H9 (cell line): ENCODE data around the gene MPPE1. TPM values are rescaled to one million over a fixed set of nuclear protein-coding genes. Genes with fewer than 3 reads are reported as not detected.

Experiments
- DNase-seq: peaks from one replicate; pipeline ENCODE4 v3.0.0-alpha.2; 2017
- H2AFZ ChIP-seq: one replicate; pipeline ENCODE4 v1.6.1; 2013; ENCODE audit warnings: mild to moderate bottlenecking, low read length, control low read depth, moderate library complexity
- H2AK5ac ChIP-seq: 2 replicates; pipeline ENCODE4 v1.6.1; 2013; ENCODE audit warnings: low read length, control low read depth, mixed read lengths; ENCODE audit not compliant: insufficient read length
- H2BK120ac ChIP-seq: one replicate; pipeline ENCODE4 v1.6.1; 2013; ENCODE audit warnings: low read depth, mild to moderate bottlenecking, low read length, control low read depth, inconsistent platforms; ENCODE audit not compliant: poor library complexity, severe bottlenecking
- H2BK12ac ChIP-seq: 2 replicates; pipeline ENCODE4 v1.6.1; 2013; ENCODE audit warnings: low read length, control low read depth, mixed read lengths, low read depth; ENCODE audit not compliant: insufficient read length
- H2BK15ac ChIP-seq: 2 replicates; pipeline ENCODE4 v1.6.1; 2013; ENCODE audit warnings: low read depth, low read length, control low read depth
- H2BK20ac ChIP-seq: one replicate; pipeline ENCODE4 v1.6.1; 2013; ENCODE audit warnings: low read depth, mild to moderate bottlenecking, low read length, control low read depth, inconsistent platforms; ENCODE audit not compliant: poor library complexity, severe bottlenecking
- H2BK5ac ChIP-seq: 2 replicates; pipeline ENCODE4 v1.6.1; 2013; ENCODE audit warnings: low read length, control low read depth, mixed read lengths; ENCODE audit not compliant: insufficient read length
- H3K14ac ChIP-seq: 2 replicates; pipeline ENCODE4 v1.6.1; 2013; ENCODE audit warnings: low read length, control low read depth; ENCODE audit not compliant: insufficient read depth
- H3K18ac ChIP-seq: 2 replicates; pipeline ENCODE4 v1.6.1; 2013; ENCODE audit warnings: low read depth, mild to moderate bottlenecking, mixed read lengths, low read length, control low read depth; ENCODE audit not compliant: insufficient read length
- H3K23ac ChIP-seq: 2 replicates; pipeline ENCODE4 v1.6.1; 2013; ENCODE audit warnings: low read length, control low read depth, mixed read lengths, low read depth; ENCODE audit not compliant: insufficient read length
- H3K23me2 ChIP-seq: 2 replicates; pipeline ENCODE4 v1.6.1; 2013; ENCODE audit warnings: low read depth, mild to moderate bottlenecking, mixed read lengths, low read length, control low read depth; ENCODE audit not compliant: insufficient read length, poor library complexity, severe bottlenecking
- H3K27ac ChIP-seq: 2 replicates; pipeline ENCODE4 v1.5.1; 2013; ENCODE audit warnings: low read length, control low read depth, mixed read lengths, low read depth; ENCODE audit not compliant: insufficient read length
- H3K27me3 ChIP-seq: 2 replicates; pipeline ENCODE4 v1.6.1; 2013; ENCODE audit warnings: low read length, control low read depth, inconsistent platforms; ENCODE audit not compliant: insufficient read depth
- H3K4ac ChIP-seq: 2 replicates; pipeline ENCODE4 v1.6.1; 2013; ENCODE audit warnings: low read depth, mild to moderate bottlenecking, control low read depth, inconsistent platforms, low read length, moderate library complexity
- H3K4me1 ChIP-seq: 2 replicates; pipeline ENCODE4 v1.6.1; 2013; ENCODE audit warnings: low read length, control low read depth, inconsistent platforms; ENCODE audit not compliant: insufficient read depth
- H3K4me2 ChIP-seq: 2 replicates; pipeline ENCODE4 v1.6.1; 2013; ENCODE audit warnings: low read length, control low read depth, mixed read lengths; ENCODE audit not compliant: insufficient read length, insufficient read depth
- H3K56ac ChIP-seq: 2 replicates; pipeline ENCODE4 v1.6.1; 2013; ENCODE audit warnings: low read depth, mild to moderate bottlenecking, mixed read lengths, low read length, control low read depth; ENCODE audit not compliant: insufficient read length
- H3K79me1 ChIP-seq: 2 replicates; pipeline ENCODE4 v1.6.1; 2013; ENCODE audit warnings: low read depth, mild to moderate bottlenecking, moderate library complexity, low read length, control low read depth, inconsistent platforms; ENCODE audit not compliant: insufficient read depth, poor library complexity, severe bottlenecking
- H3K79me2 ChIP-seq: 2 replicates; pipeline ENCODE4 v1.6.1; 2013; ENCODE audit warnings: low read length, control low read depth, inconsistent platforms; ENCODE audit not compliant: insufficient read depth
- H3K9ac ChIP-seq: 2 replicates; pipeline ENCODE4 v1.6.1; 2013; ENCODE audit warnings: low read length, control low read depth, mixed read lengths; ENCODE audit not compliant: insufficient read length; ENCODE audit errors: extremely low read depth
- H3K9me3 ChIP-seq: one replicate; pipeline ENCODE4 v1.6.1; 2013; ENCODE audit warnings: low read depth, low read length, inconsistent platforms; ENCODE audit not compliant: control insufficient read depth
- H3T11ph ChIP-seq: one replicate; pipeline ENCODE4 v1.6.1; 2013; ENCODE audit warnings: mild to moderate bottlenecking, low read length, control low read depth, inconsistent platforms
- H4K20me1 ChIP-seq: one replicate; pipeline ENCODE4 v1.6.1; 2013; ENCODE audit not compliant: control insufficient read depth, insufficient read length, insufficient read depth
- H4K5ac ChIP-seq: 2 replicates; pipeline ENCODE4 v1.6.1; 2013; ENCODE audit warnings: low read depth, mild to moderate bottlenecking, mixed read lengths, low read length, control low read depth; ENCODE audit not compliant: insufficient read length
- H4K8ac ChIP-seq: replicated peaks from 2 replicates; pipeline ENCODE4 v1.6.1; 2013; ENCODE audit warnings: low read length, control low read depth, mixed read lengths, low read depth; ENCODE audit not compliant: insufficient read length
- H4K91ac ChIP-seq: 2 replicates; pipeline ENCODE4 v1.6.1; 2013; ENCODE audit warnings: low read depth, mild to moderate bottlenecking, moderate library complexity, mixed read lengths, low read length, control low read depth; ENCODE audit not compliant: insufficient read length
- H3K27ac Mint-ChIP-seq, 3 experiments: 2 replicates in 2 of 3; 3 replicates in 1 of 3; pipeline ENCODE4 v1.8.0; 2020 to 2021; ENCODE audit warnings: mixed read lengths in 3 of 3, mild to moderate bottlenecking in 1 of 3, moderate library complexity in 1 of 3
- H3K27me3 Mint-ChIP-seq: 2 replicates; pipeline ENCODE4 v1.8.0; 2021; ENCODE audit warnings: low read depth, mild to moderate bottlenecking, moderate library complexity, mixed read lengths
- H3K36me3 Mint-ChIP-seq, 3 experiments: 2 replicates in 2 of 3; 3 replicates in 1 of 3; pipeline ENCODE4 v1.8.0; 2020 to 2021; ENCODE audit warnings: low read depth in 3 of 3, mixed read lengths in 3 of 3; ENCODE audit not compliant: insufficient read depth in 1 of 3
- H3K4me1 Mint-ChIP-seq, 2 experiments: 2 replicates each; pipeline ENCODE4 v1.8.0; 2020; ENCODE audit warnings: mixed read lengths in 2 of 2
- H3K4me3 Mint-ChIP-seq, 2 experiments: 2 replicates in 1 of 2; 3 replicates in 1 of 2; pipeline ENCODE4 v1.8.0; 2020 to 2021; ENCODE audit warnings: mild to moderate bottlenecking in 2 of 2, mixed read lengths in 2 of 2, moderate library complexity in 1 of 2
- H3K9me3 Mint-ChIP-seq, 2 experiments: 2 replicates in 1 of 2; 3 replicates in 1 of 2; pipeline ENCODE4 v1.8.0; 2020; ENCODE audit warnings: mild to moderate bottlenecking in 2 of 2, mixed read lengths in 2 of 2, moderate library complexity in 1 of 2
- WGBS: extraction: QIAGEN DNeasy Blood & Tissue Kit; methylation state at CpG from one replicate; pipeline ENCODE4 v1.1.7; 2013; ENCODE audit warnings: missing lambda C conversion rate, low lambda C conversion rate, mixed read lengths; ENCODE audit not compliant: insufficient read length; ENCODE audit errors: extremely low coverage; 5-methylcytosine and 5-hydroxymethylcytosine counted together
- total RNA-seq: library from RNA; stranded (reverse); gene quantifications from 2 replicates; pipeline ENCODE4 v1.2.1, GENCODE V29; 2021
- TF ChIP-seq, protein P1 (sequence below): fragments of 200-600 bp; sonication (generic); conservative IDR thresholded peaks from 3 replicates; pipeline ENCODE4 v1.8.0; 2021; ENCODE audit warnings: antibody characterized with exemption, mild to moderate bottlenecking

Gene MPPE1
- total RNA-seq, 1 experiment from 2014 or later: 13.2 TPM

DNA sequence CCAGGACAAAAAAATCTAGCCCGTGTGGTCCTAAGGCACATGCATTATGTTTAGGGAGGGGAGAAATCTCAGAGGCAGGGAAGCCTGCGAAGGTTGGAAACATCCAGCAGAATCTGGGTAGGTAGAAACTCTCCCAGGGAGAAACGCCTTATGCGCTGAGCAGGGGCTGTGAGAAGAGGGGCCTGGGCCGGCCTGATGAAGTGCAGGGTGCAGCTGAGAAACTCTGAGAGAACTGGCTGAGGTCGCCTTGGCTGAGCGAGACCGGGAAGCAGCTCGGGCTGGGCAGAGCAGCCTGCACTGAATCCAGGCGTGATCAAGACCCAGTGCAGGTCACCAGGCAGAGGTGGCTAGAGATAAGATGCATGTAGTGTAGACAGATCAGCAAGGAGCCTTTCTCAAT is 41.8 kb downstream of the MPPE1 start:
- WGBS: no CpG with 5 or more reads among the region's 10 CpGs
- peaks cover 8 to 25% (median 13%) of the 10 kb centered on the region in 3 experiments; a peak in 6 of 7 replicates for H3K36me3 Mint-ChIP-seq
- Histone ChIP-seq H3K27ac (no peak overlapping the region), H2BK20ac (no peak overlapping the region), H2AFZ (no peak overlapping the region), H3K9ac (no peak overlapping the region), H2BK5ac (no peak overlapping the region), H4K20me1 (no peaks in the 10 kb centered on the region), H2BK12ac (no peak overlapping the region), H3K79me2 (no peaks in the 10 kb centered on the region), H2AK5ac (no peak overlapping the region), H3K18ac (no peak overlapping the region), H4K91ac (no peak overlapping the region), H4K8ac (no peak overlapping the region), H3K56ac (no peak overlapping the region), H3K4me2 (no peak overlapping the region), H3T11ph (no peak overlapping the region), H2BK15ac (no peak overlapping the region), H3K79me1 (no peaks in the 10 kb centered on the region), H3K4me1 (peaks cover 4% of the 10 kb centered on the region), H3K9me3 (no peaks in the 10 kb centered on the region), H2BK120ac (no peak overlapping the region), H3K23ac (no peak overlapping the region), H4K5ac (no peak overlapping the region), H3K14ac (no peak overlapping the region; the same call in 1 of the 2 replicates), H3K4ac (no peak overlapping the region), H3K27me3 (no peaks in the 10 kb centered on the region), H3K23me2 (no peaks in the 10 kb centered on the region)
- H3K4me1 Mint-ChIP-seq: peaks cover 7 to 8% of the 10 kb centered on the region in 2 experiments
- peak overlapping the region; percentile 50 to 93 (median 62); a peak in 5 of 7 replicates for H3K27ac Mint-ChIP-seq
- TF ChIP-seq, protein P1, sequence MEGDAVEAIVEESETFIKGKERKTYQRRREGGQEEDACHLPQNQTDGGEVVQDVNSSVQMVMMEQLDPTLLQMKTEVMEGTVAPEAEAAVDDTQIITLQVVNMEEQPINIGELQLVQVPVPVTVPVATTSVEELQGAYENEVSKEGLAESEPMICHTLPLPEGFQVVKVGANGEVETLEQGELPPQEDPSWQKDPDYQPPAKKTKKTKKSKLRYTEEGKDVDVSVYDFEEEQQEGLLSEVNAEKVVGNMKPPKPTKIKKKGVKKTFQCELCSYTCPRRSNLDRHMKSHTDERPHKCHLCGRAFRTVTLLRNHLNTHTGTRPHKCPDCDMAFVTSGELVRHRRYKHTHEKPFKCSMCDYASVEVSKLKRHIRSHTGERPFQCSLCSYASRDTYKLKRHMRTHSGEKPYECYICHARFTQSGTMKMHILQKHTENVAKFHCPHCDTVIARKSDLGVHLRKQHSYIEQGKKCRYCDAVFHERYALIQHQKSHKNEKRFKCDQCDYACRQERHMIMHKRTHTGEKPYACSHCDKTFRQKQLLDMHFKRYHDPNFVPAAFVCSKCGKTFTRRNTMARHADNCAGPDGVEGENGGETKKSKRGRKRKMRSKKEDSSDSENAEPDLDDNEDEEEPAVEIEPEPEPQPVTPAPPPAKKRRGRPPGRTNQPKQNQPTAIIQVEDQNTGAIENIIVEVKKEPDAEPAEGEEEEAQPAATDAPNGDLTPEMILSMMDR: no peak
- no peaks in the 10 kb centered on the region for H3K9me3 Mint-ChIP-seq
- H3K4me3 Mint-ChIP-seq: no peak overlapping the region
- no peak for DNase-seq
- H3K27me3 Mint-ChIP-seq: no peaks in the 10 kb centered on the region
